Retina (tissue), 1 donor: ENCODE results near the gene LRRC18.

Experiments used
- DNase-seq: peaks from one replicate; pipeline ENCODE4 v3.0.0-alpha.2; 2016

Gene LRRC18

GRCh38 chr10:48945441-48946130 lies 5.9 kb upstream of the LRRC18 start:
- DNase-seq = no peak

- no peak for DNase-seq
Observed at GRCh38 chr10:48944171-48944570, 4.5 kb upstream of the LRRC18 start.

GRCh38 chr10:48943096-48943495 lies 3.5 kb upstream of the LRRC18 start:
- no peak for DNase-seq

- no peak for DNase-seq
Observed at GRCh38 chr10:48941427-48942075, 1.9 kb upstream of the LRRC18 start.

- peak; percentile 38 for DNase-seq
Observed at GRCh38 chr10:48940958-48941357, 1.3 kb upstream of the LRRC18 start.

GRCh38 chr10:48940372-48940771 lies 732 bp upstream of the LRRC18 start:
- DNase-seq = no peak

- DNase-seq = no peak
Observed at GRCh38 chr10:48938990-48939536, 577 bp downstream of the LRRC18 start.

- no peak for DNase-seq
Observed at GRCh38 chr10:48938281-48938680, 1.4 kb downstream of the LRRC18 start.

- no peak for DNase-seq
Observed at GRCh38 chr10:48937796-48938195, 1.8 kb downstream of the LRRC18 start.

- no peak for DNase-seq
Observed at GRCh38 chr10:48935577-48935976, 4.1 kb downstream of the LRRC18 start.

GRCh38 chr10:48934672-48935501 lies 4.8 kb downstream of the LRRC18 start:
- DNase-seq = peak; percentile 55

GRCh38 chr10:48932831-48933664 lies 6.6 kb downstream of the LRRC18 start:
- DNase-seq = no peak

- no peak for DNase-seq
Observed at GRCh38 chr10:48931188-48931587, 8.5 kb downstream of the LRRC18 start.

- no peak for DNase-seq
Observed at GRCh38 chr10:48929413-48929990, 10.1 kb downstream of the LRRC18 start.

- peak; percentile 42 for DNase-seq
Observed at GRCh38 chr10:48926764-48927540, 12.7 kb downstream of the LRRC18 start.

- no peak for DNase-seq
Observed at GRCh38 chr10:48926255-48926654, 13.4 kb downstream of the LRRC18 start.

GRCh38 chr10:48924988-48925387 lies 14.7 kb downstream of the LRRC18 start:
- DNase-seq = no peak

GRCh38 chr10:48923748-48924147 lies 15.9 kb downstream of the LRRC18 start:
- no peak for DNase-seq

- no peak for DNase-seq
Observed at GRCh38 chr10:48913674-48914073, 26.0 kb downstream of the LRRC18 start.

- no peak for DNase-seq
Observed at GRCh38 chr10:48910548-48910947, 29.1 kb downstream of the LRRC18 start.

- DNase-seq = no peak
Observed at GRCh38 chr10:48907730-48908129, 31.9 kb downstream of the LRRC18 start.
